Nephron progenitor cell (in vitro differentiated cells): ENCODE results near the gene PCNT.

ENCODE experiments used
- DNase-seq: peaks from one replicate; pipeline ENCODE4 v3.0.0; 2021
- H3K27ac Mint-ChIP-seq: 2 replicates; pipeline ENCODE4 v1.8.0; 2021; ENCODE audit warnings: mild to moderate bottlenecking, moderate library complexity, mixed read lengths
- H3K27me3 Mint-ChIP-seq: 2 replicates; pipeline ENCODE4 v1.8.0; 2021; ENCODE audit warnings: mild to moderate bottlenecking, low read depth, mixed read lengths; ENCODE audit not compliant: poor library complexity
- H3K36me3 Mint-ChIP-seq: 2 replicates; pipeline ENCODE4 v1.8.0; 2021; ENCODE audit warnings: low read depth, mixed read lengths
- H3K4me1 Mint-ChIP-seq: 2 replicates; pipeline ENCODE4 v1.8.0; 2021; ENCODE audit warnings: mixed read lengths
- H3K4me3 Mint-ChIP-seq: 2 replicates; pipeline ENCODE4 v1.8.0; 2021; ENCODE audit warnings: mild to moderate bottlenecking, moderate library complexity, mixed read lengths
- H3K9me3 Mint-ChIP-seq: 2 replicates; pipeline ENCODE4 v1.8.0; 2021; ENCODE audit warnings: mild to moderate bottlenecking, moderate library complexity, mixed read lengths
- CTCF ChIP-seq: fragments of 200-600 bp; sonication (generic); IDR thresholded peaks from 2 replicates; pipeline ENCODE4 v1.5.0; 2021; ENCODE audit warnings: antibody characterized with exemption

Gene PCNT

GRCh38 chr21:46354518-46354917, 30.6 kb downstream of the PCNT start:
- no peak for TF ChIP-seq CTCF
- H3K27ac Mint-ChIP-seq: peak overlapping the region; percentile 78
- peaks cover 24% of the 10 kb centered on the region for H3K4me1 Mint-ChIP-seq

GRCh38 chr21:46355161-46356004, 31.4 kb downstream of the PCNT start:
- peak overlapping the region; percentile 36 for H3K27ac Mint-ChIP-seq

More at GRCh38 chr21:46354518-46354917, 30.6 kb downstream of the PCNT start:
- no peak overlapping the region for H3K4me3 Mint-ChIP-seq
- DNase-seq: no peak
- peaks cover 47% of the 10 kb centered on the region for H3K36me3 Mint-ChIP-seq
- no peaks in the 10 kb centered on the region for H3K9me3 Mint-ChIP-seq
- no peaks in the 10 kb centered on the region for H3K27me3 Mint-ChIP-seq

GRCh38 chr21:46356005-46356338, 32.0 kb downstream of the PCNT start:
- Mint-ChIP-seq H3K9me3 (peaks cover 4% of the 10 kb centered on the region), H3K27ac (no peak overlapping the region), H3K27me3 (no peaks in the 10 kb centered on the region), H3K36me3 (peaks cover 45% of the 10 kb centered on the region), H3K4me3 (no peak overlapping the region), H3K4me1 (peaks cover 28% of the 10 kb centered on the region)
- TF ChIP-seq CTCF: no peak
- no peak for DNase-seq

More at GRCh38 chr21:46355161-46356004, 31.4 kb downstream of the PCNT start:
- Mint-ChIP-seq H3K4me1 (peaks cover 24% of the 10 kb centered on the region), H3K27me3 (no peaks in the 10 kb centered on the region), H3K36me3 (peaks cover 41% of the 10 kb centered on the region), H3K4me3 (no peak overlapping the region), H3K9me3 (no peaks in the 10 kb centered on the region)
- no peak for TF ChIP-seq CTCF
- no peak for DNase-seq

GRCh38 chr21:46356494-46357334, 32.8 kb downstream of the PCNT start:
- Mint-ChIP-seq H3K4me1 (peaks cover 36% of the 10 kb centered on the region), H3K4me3 (no peak overlapping the region)

GRCh38 chr21:46357335-46357604, 33.3 kb downstream of the PCNT start:
- Mint-ChIP-seq H3K4me1 (peaks cover 41% of the 10 kb centered on the region), H3K9me3 (peaks cover 4% of the 10 kb centered on the region), H3K27me3 (peaks cover 4% of the 10 kb centered on the region), H3K27ac (no peak overlapping the region), H3K4me3 (no peak overlapping the region), H3K36me3 (peaks cover 46% of the 10 kb centered on the region)
- no peak for TF ChIP-seq CTCF
- DNase-seq: no peak

More at GRCh38 chr21:46356494-46357334, 32.8 kb downstream of the PCNT start:
- Mint-ChIP-seq H3K36me3 (peaks cover 46% of the 10 kb centered on the region), H3K27me3 (no peaks in the 10 kb centered on the region), H3K27ac (no peak overlapping the region), H3K9me3 (peaks cover 4% of the 10 kb centered on the region)
- DNase-seq: no peak
- TF ChIP-seq CTCF: no peak
